Epithelial cell of proximal tubule (primary cell): ENCODE results near the gene CKAP5. TPM values are rescaled to one million over a fixed set of nuclear protein-coding genes. Genes with fewer than 3 reads are reported as not detected.

Source experiments
- DNase-seq: peaks from one replicate; pipeline ENCODE4 v3.0.0-alpha.2; 2011; ENCODE audit warnings: low read depth
- H3K4me3 ChIP-seq: 2 replicates; pipeline ENCODE4 v1.5.1; 2011; ENCODE audit warnings: low read depth, mild to moderate bottlenecking, low read length
- CTCF ChIP-seq: conservative IDR thresholded peaks from 2 replicates; pipeline ENCODE4 v1.5.1; 2012; ENCODE audit warnings: low read depth, mild to moderate bottlenecking, low read length
- total RNA-seq: library from RNA; depleted of rRNA; stranded (reverse); fragments of >200 nt; gene quantifications from 2 replicates; pipeline ENCODE4 v1.2.3, GENCODE V29; 2015

The CKAP5 gene
- total RNA-seq, 1 donor from 2014 or later = 101 TPM

- DNase-seq = peak; percentile 92
- H3K4me3 ChIP-seq = peak within 1 kb of the TSS; percentile 100
- TF ChIP-seq CTCF = no peak
Observed at GRCh38 chr11:46700241-46701077, 145.6 kb downstream of the CKAP5 start, which contains the start of the genes ARHGAP1 and ZNF408. Gene ARHGAP1, minus strand, starts transcription at chr11:46700619. Its CDS starts 4,512 bp downstream, at chr11:46696107. Gene ZNF408, plus strand, starts transcription at chr11:46701031. Its CDS starts 17 bp downstream, at chr11:46701048.

- H3K4me3 ChIP-seq = no peak overlapping the region
- TF ChIP-seq CTCF = no peak
- DNase-seq = no peak
Observed at GRCh38 chr11:46698597-46698996, 147.5 kb downstream of the CKAP5 start.

GRCh38 chr11:46697723-46698122 is 148.4 kb downstream of the CKAP5 start:
- no peak overlapping the region for H3K4me3 ChIP-seq
- no peak for TF ChIP-seq CTCF
- DNase-seq = no peak

GRCh38 chr11:46697303-46697702 is 148.8 kb downstream of the CKAP5 start:
- no peak for TF ChIP-seq CTCF
- no peak overlapping the region for H3K4me3 ChIP-seq
- DNase-seq = no peak

- no peak overlapping the region for H3K4me3 ChIP-seq
- DNase-seq = no peak
- TF ChIP-seq CTCF = no peak
Observed at GRCh38 chr11:46696212-46696558, 149.9 kb downstream of the CKAP5 start.

- no peak overlapping the region for H3K4me3 ChIP-seq
- no peak for TF ChIP-seq CTCF
- DNase-seq = no peak
Observed at GRCh38 chr11:46695345-46696211, 150.5 kb downstream of the CKAP5 start.
